SH-SY5Y (cell line): ENCODE results near the gene LMF1.

Source experiments
- GATA2 ChIP-seq: IDR thresholded peaks from 2 replicates; pipeline ENCODE4 v1.6.1; 2011; ENCODE audit warnings: mild to moderate bottlenecking, low read depth, low read length
- GATA3 ChIP-seq: IDR thresholded peaks from 2 replicates; pipeline ENCODE4 v1.6.1; 2011; ENCODE audit warnings: low read depth, mild to moderate bottlenecking, low read length, moderate library complexity

- TF ChIP-seq GATA2 (no peak), GATA3 (no peak)
Observed at GRCh38 chr16:915546-915945, 55.2 kb downstream of the LMF1 start.
